Upper lobe of left lung (tissue), 6 donors: ENCODE results near the gene CMTM1. TPM values are rescaled to one million over a fixed set of nuclear protein-coding genes. Genes with fewer than 3 reads are reported as not detected.
"Not testable (repeated sequence)": the region's sequence is repeated elsewhere in the genome, so short reads cannot be mapped to it uniquely, and the experiment has no call there.

Source experiments
- ATAC-seq, 2 donors: fragments of 200-7000 bp; cut with Tn5 transposase; one replicate each; pipeline ENCODE4 v1.9.1; 2022; ENCODE audit warnings: mild to moderate bottlenecking in 2 of 2, moderate library complexity in 2 of 2; ENCODE audit not compliant: low FRiP score in 2 of 2
- DNase-seq, 2 donors: peaks; one replicate each; pipeline ENCODE4 v3.0.0-alpha.2; 2019 to 2020
- H3K27ac ChIP-seq, 4 donors: fragments of 200-600 bp; sonication (generic); one replicate each; pipeline ENCODE4 v1.5.1; 2016 to 2019
- H3K27me3 ChIP-seq, 4 donors: fragments of 200-600 bp; sonication (generic); one replicate each; pipeline ENCODE4 v1.5.1; 2017 to 2019
- H3K36me3 ChIP-seq, 4 donors: fragments of 200-600 bp; sonication (generic); one replicate each; pipeline ENCODE4 v1.5.1; 2016 to 2019
- H3K4me1 ChIP-seq, 4 donors: fragments of 200-600 bp; sonication (generic); one replicate each; pipeline ENCODE4 v1.5.1; 2018 to 2019
- H3K4me3 ChIP-seq, 4 donors: fragments of 200-600 bp; sonication (generic); one replicate each; pipeline ENCODE4 v1.5.1; 2017 to 2019; ENCODE audit warnings: mild to moderate bottlenecking in 2 of 4, moderate library complexity in 1 of 4
- H3K9me3 ChIP-seq, 4 donors: fragments of 200-600 bp; sonication (generic); one replicate each; pipeline ENCODE4 v1.5.1; 2018 to 2019
- CTCF ChIP-seq, 6 experiments: fragments of 450-650 bp in 4 of 6; fragments of 200-600 bp in 2 of 6; sonication (generic) in 2 of 6; IDR thresholded peaks; one replicate each; pipeline ENCODE4 v1.5.1; 2016 to 2019; ENCODE audit warnings: antibody characterized with exemption in 6 of 6
- EP300 ChIP-seq, 4 donors: sonication (generic); formaldehyde crosslinking; IDR thresholded peaks; one replicate each; pipeline ENCODE4 v1.5.1; 2017; ENCODE audit warnings: antibody characterized with exemption in 4 of 4, control low read depth in 2 of 4
- POLR2A ChIP-seq, 4 donors: fragments of 450-650 bp; IDR thresholded peaks; one replicate each; pipeline ENCODE4 v1.5.1; 2016 to 2017; ENCODE audit warnings: antibody characterized with exemption in 4 of 4, mild to moderate bottlenecking in 2 of 4
- POLR2AphosphoS5 ChIP-seq, 2 donors: sonication (generic); formaldehyde crosslinking; IDR thresholded peaks; one replicate each; pipeline ENCODE4 v1.5.1; 2017; ENCODE audit warnings: antibody characterized with exemption in 2 of 2
- WGBS, 2 donors: methylation state at CpG; one replicate each; pipeline ENCODE4 v1.1.5; 2017 to 2018; 5-methylcytosine and 5-hydroxymethylcytosine counted together
- total RNA-seq, 6 donors: library from RNA; depleted of rRNA in 4 of 6; stranded (reverse); fragments of >200 nt in 4 of 6; gene quantifications; one replicate each; pipeline versions ENCODE4 v1.1.0 to v1.2.1, GENCODE V29; 2016 to 2021
- donor health status: DM: no; HTN: no; CAD: no; lungs with moderate emphysema.
- donor health status: DM: no; HTN: yes; CAD: no; lungs with severe emphysema.

Gene CMTM1
- total RNA-seq, 6 donors from 2014 or later = 0.61 to 9.5 (median 2.6) TPM; not detected in 2

GRCh38 chr16:66594739-66595138, 28.5 kb downstream of the CMTM1 start:
- ATAC-seq = no peak
- no peak overlapping the region for H3K27ac ChIP-seq
- no peaks in the 10 kb centered on the region for H3K36me3 ChIP-seq
- no peak overlapping the region for H3K4me3 ChIP-seq
- H3K27me3 ChIP-seq = no peaks in the 10 kb centered on the region
- WGBS, 2 donors = 60 to 64% methylated on average over 7 of the region's 7 CpGs
- no peaks in the 10 kb centered on the region for H3K9me3 ChIP-seq
- DNase-seq = no peak
- TF ChIP-seq POLR2AphosphoS5 (IDR thresholded peaks at IDR 0.05) = no peak
- no peak for TF ChIP-seq EP300 (IDR thresholded peaks at IDR 0.05)
- TF ChIP-seq POLR2A (IDR thresholded peaks at IDR 0.05) = no peak
- TF ChIP-seq CTCF (IDR thresholded peaks at IDR 0.05) = no peak
- peaks cover 0 to 4% (median 1%) of the 10 kb centered on the region in 4 donors for H3K4me1 ChIP-seq

- not testable (repeated sequence) for DNase-seq, H3K36me3 ChIP-seq, H3K4me3 ChIP-seq, H3K4me1 ChIP-seq, H3K9me3 ChIP-seq, ATAC-seq, H3K27me3 ChIP-seq, H3K27ac ChIP-seq
- 98% methylated on average over 4 of the region's 4 CpGs for WGBS, 2 donors
Observed at GRCh38 chr16:66596559-66596958, 30.3 kb downstream of the CMTM1 start.

- 81 to 82% methylated on average over 5 of the region's 5 CpGs for WGBS, 2 donors
Observed at GRCh38 chr16:66596986-66597848, 31.0 kb downstream of the CMTM1 start.

GRCh38 chr16:66598111-66598510, 31.9 kb downstream of the CMTM1 start:
- 57 to 58% methylated on average over 3 of the region's 3 CpGs for whole genome bisulfite sequencing, 2 donors
- no peaks in the 10 kb centered on the region for H3K36me3 ChIP-seq
- no peak for TF ChIP-seq POLR2A (IDR thresholded peaks at IDR 0.05)
- TF ChIP-seq POLR2AphosphoS5 (IDR thresholded peaks at IDR 0.05) = no peak
- TF ChIP-seq EP300 (IDR thresholded peaks at IDR 0.05) = no peak
- no peak for TF ChIP-seq CTCF (IDR thresholded peaks at IDR 0.05)
- no peak for DNase-seq
- H3K27ac ChIP-seq = no peak overlapping the region
- H3K4me1 ChIP-seq = no peaks in the 10 kb centered on the region
- ATAC-seq = no peak
- H3K4me3 ChIP-seq = no peak overlapping the region
- H3K27me3 ChIP-seq = no peaks in the 10 kb centered on the region
- no peaks in the 10 kb centered on the region for H3K9me3 ChIP-seq

More at GRCh38 chr16:66596986-66597848, 31.0 kb downstream of the CMTM1 start:
- Histone ChIP-seq H3K4me3 (no peak overlapping the region), H3K36me3 (no peaks in the 10 kb centered on the region), H3K4me1 (no peaks in the 10 kb centered on the region), H3K9me3 (no peaks in the 10 kb centered on the region), H3K27me3 (no peaks in the 10 kb centered on the region), H3K27ac (no peak overlapping the region)
- ATAC-seq (no peak), DNase-seq (no peak)
- TF ChIP-seq CTCF (IDR thresholded peaks at IDR 0.05) (no peak), POLR2A (IDR thresholded peaks at IDR 0.05) (no peak), POLR2AphosphoS5 (IDR thresholded peaks at IDR 0.05) (no peak), EP300 (IDR thresholded peaks at IDR 0.05) (no peak)

- H3K27ac ChIP-seq = no peak overlapping the region
- H3K4me1 ChIP-seq = peaks cover 7 to 12% (median 8%) of the 10 kb centered on the region in 4 donors
- TF ChIP-seq EP300 (IDR thresholded peaks at IDR 0.05) (no peak), POLR2A (IDR thresholded peaks at IDR 0.05) (no peak), CTCF (IDR thresholded peaks at IDR 0.05) (no peak), POLR2AphosphoS5 (IDR thresholded peaks at IDR 0.05) (no peak)
- WGBS, 2 donors = 89 to 93% methylated on average over 4 of the region's 4 CpGs
- ATAC-seq = no peak
- no peaks in the 10 kb centered on the region for H3K9me3 ChIP-seq
- no peaks in the 10 kb centered on the region for H3K27me3 ChIP-seq
- no peak overlapping the region for H3K4me3 ChIP-seq
- H3K36me3 ChIP-seq = no peaks in the 10 kb centered on the region
- no peak for DNase-seq
Observed at GRCh38 chr16:66599726-66600125, 33.5 kb downstream of the CMTM1 start.
